Natural killer cell (primary cell): ENCODE results near the gene METTL25. TPM values are rescaled to one million over a fixed set of nuclear protein-coding genes. Genes with fewer than 3 reads are reported as not detected.

Experiments
- ATAC-seq, 3 donors: fragments of 150-1000 bp in 2 of 3; fragments of 200-7000 bp in 1 of 3; cut with Tn5 transposase; 1 replicate in 1 of 3; 2 replicates in 2 of 3; pipeline ENCODE4 v1.10.0; 2021; ENCODE audit warnings: mild to moderate bottlenecking in 2 of 3, moderate library complexity in 2 of 3
- DNase-seq, 2 donors: peaks; one replicate each; pipeline versions ENCODE4 v3.0.0 to v3.0.0-alpha.2; 2013 to 2021; ENCODE audit warnings: mixed read lengths in 1 of 2
- H3K27ac ChIP-seq: one replicate; pipeline ENCODE4 v1.5.1; 2013; ENCODE audit warnings: mild to moderate bottlenecking, low read length
- H3K27me3 ChIP-seq: one replicate; pipeline ENCODE4 v1.6.1; 2013; ENCODE audit warnings: low read length; ENCODE audit not compliant: control insufficient read depth, insufficient read depth
- H3K36me3 ChIP-seq: one replicate; pipeline ENCODE4 v1.6.1; 2013; ENCODE audit warnings: low read length; ENCODE audit not compliant: control insufficient read depth, insufficient read depth
- H3K4me1 ChIP-seq: one replicate; pipeline ENCODE4 v1.6.1; 2013; ENCODE audit warnings: low read length; ENCODE audit not compliant: control insufficient read depth, insufficient read depth
- H3K4me3 ChIP-seq: one replicate; pipeline ENCODE4 v1.5.1; 2013; ENCODE audit warnings: low read length
- H3K9me3 ChIP-seq: one replicate; pipeline ENCODE4 v1.6.1; 2013; ENCODE audit warnings: low read length; ENCODE audit not compliant: control insufficient read depth, insufficient read depth
- H3K27ac Mint-ChIP-seq, 2 donors: one replicate each; pipeline ENCODE4 v1.8.0; 2022; ENCODE audit warnings: mild to moderate bottlenecking in 2 of 2, mixed read lengths in 2 of 2, moderate library complexity in 1 of 2
- H3K27me3 Mint-ChIP-seq, 2 donors: one replicate each; pipeline ENCODE4 v1.8.0; 2022; ENCODE audit warnings: low read depth in 2 of 2, mixed read lengths in 2 of 2
- H3K36me3 Mint-ChIP-seq: one replicate; pipeline ENCODE4 v1.8.0; 2022; ENCODE audit warnings: mixed read lengths
- H3K4me1 Mint-ChIP-seq, 2 donors: one replicate each; pipeline ENCODE4 v1.8.0; 2022; ENCODE audit warnings: mixed read lengths in 2 of 2
- H3K4me3 Mint-ChIP-seq: one replicate; pipeline ENCODE4 v1.8.0; 2022; ENCODE audit warnings: mild to moderate bottlenecking, moderate library complexity, mixed read lengths
- H3K9me3 Mint-ChIP-seq, 2 donors: one replicate each; pipeline ENCODE4 v1.8.0; 2022; ENCODE audit warnings: mixed read lengths in 2 of 2
- CTCF ChIP-seq: fragments of 200-600 bp; IDR thresholded peaks from one replicate; pipeline ENCODE4 v1.8.0; 2022; ENCODE audit warnings: antibody characterized with exemption
- WGBS: methylation state at CpG from one replicate; pipeline ENCODE4 v1.1.7; 2013; ENCODE audit warnings: missing lambda C conversion rate; ENCODE audit not compliant: insufficient coverage; 5-methylcytosine and 5-hydroxymethylcytosine counted together
- intact Hi-C: fragments of 100-400 bp; cut with micrococcal nuclease; formaldehyde crosslinking; loops from one replicate; pipeline ENCODE4 v1.14.2; 2022
- total RNA-seq, 4 donors: library from RNA; stranded (reverse); fragments of 120-200 nt in 1 of 4; gene quantifications; one replicate each; pipeline versions ENCODE4 v1.2.3 to v1.2.4, GENCODE V29; 2013 to 2022

Gene METTL25
- total RNA-seq, 3 donors from 2014 or later (not counting 1 experiment from before 2014, with no cell fraction given): 15.4 to 21.2 (median 17.8) TPM

GRCh38 chr12:82474181-82474797, 116.0 kb downstream of the METTL25 start:
- no peak overlapping the region for H3K4me3 Mint-ChIP-seq
- H3K36me3 Mint-ChIP-seq: peaks cover 19% of the 10 kb centered on the region
- no peaks in the 10 kb centered on the region for H3K27me3 Mint-ChIP-seq
- no peak for ATAC-seq
- Histone ChIP-seq H3K9me3 (peaks cover 4% of the 10 kb centered on the region), H3K36me3 (peaks cover 6% of the 10 kb centered on the region), H3K27ac (no peak overlapping the region), H3K27me3 (no peaks in the 10 kb centered on the region), H3K4me1 (no peaks in the 10 kb centered on the region), H3K4me3 (no peak overlapping the region)
- H3K4me1 Mint-ChIP-seq: no peaks in the 10 kb centered on the region
- H3K9me3 Mint-ChIP-seq: peaks cover 6 to 8% of the 10 kb centered on the region in 2 donors
- intact Hi-C loops: no loop called here
- DNase-seq: no peak
- H3K27ac Mint-ChIP-seq: no peak overlapping the region
- no peak for TF ChIP-seq CTCF
- 88% methylated on average over 2 of the region's 2 CpGs for WGBS

- H3K36me3 Mint-ChIP-seq: peaks cover 17% of the 10 kb centered on the region
- intact Hi-C loops: no loop called here
- no peak overlapping the region for H3K4me3 ChIP-seq
- peaks cover 4% of the 10 kb centered on the region for H3K9me3 ChIP-seq
- H3K27ac Mint-ChIP-seq: no peak overlapping the region
- peaks cover 5% of the 10 kb centered on the region for H3K36me3 ChIP-seq
- no peak overlapping the region for H3K4me3 Mint-ChIP-seq
- no peaks in the 10 kb centered on the region for H3K27me3 Mint-ChIP-seq
- TF ChIP-seq CTCF: no peak
- no peak for ATAC-seq
- H3K4me1 ChIP-seq: no peaks in the 10 kb centered on the region
- no peak for DNase-seq
- WGBS: 60% methylated on average over 2 of the region's 2 CpGs
- peaks cover 6 to 8% of the 10 kb centered on the region in 2 donors for H3K9me3 Mint-ChIP-seq
- H3K27ac ChIP-seq: no peak overlapping the region
- H3K4me1 Mint-ChIP-seq: no peaks in the 10 kb centered on the region
- no peaks in the 10 kb centered on the region for H3K27me3 ChIP-seq
Observed at GRCh38 chr12:82474798-82475184, 116.5 kb downstream of the METTL25 start.

GRCh38 chr12:82475211-82475610, 116.9 kb downstream of the METTL25 start:
- DNase-seq: no peak
- Histone ChIP-seq H3K4me3 (no peak overlapping the region), H3K9me3 (peaks cover 4% of the 10 kb centered on the region), H3K27ac (no peak overlapping the region), H3K4me1 (no peaks in the 10 kb centered on the region), H3K36me3 (peaks cover 5% of the 10 kb centered on the region), H3K27me3 (no peaks in the 10 kb centered on the region)
- Mint-ChIP-seq H3K9me3 (peaks cover 6 to 8% of the 10 kb centered on the region in 2 donors), H3K4me3 (no peak overlapping the region), H3K27me3 (no peaks in the 10 kb centered on the region), H3K36me3 (peaks cover 17% of the 10 kb centered on the region), H3K27ac (no peak overlapping the region), H3K4me1 (no peaks in the 10 kb centered on the region)
- no peak for TF ChIP-seq CTCF
- intact Hi-C loops: no loop called here
- WGBS: 100% methylated on average over 1 of the region's 1 CpG
- no peak for ATAC-seq

GRCh38 chr12:82476511-82476910, 118.2 kb downstream of the METTL25 start:
- ATAC-seq: no peak
- Histone ChIP-seq H3K4me1 (no peaks in the 10 kb centered on the region), H3K27me3 (no peaks in the 10 kb centered on the region), H3K36me3 (peaks cover 5% of the 10 kb centered on the region), H3K9me3 (peaks cover 4% of the 10 kb centered on the region), H3K4me3 (no peak overlapping the region), H3K27ac (no peak overlapping the region)
- H3K27ac Mint-ChIP-seq: no peak overlapping the region
- peaks cover 4 to 8% of the 10 kb centered on the region in 2 donors for H3K9me3 Mint-ChIP-seq
- WGBS: 94% methylated on average over 4 of the region's 4 CpGs
- H3K27me3 Mint-ChIP-seq: no peaks in the 10 kb centered on the region
- DNase-seq: no peak
- H3K4me1 Mint-ChIP-seq: no peaks in the 10 kb centered on the region
- H3K36me3 Mint-ChIP-seq: peaks cover 15% of the 10 kb centered on the region
- intact Hi-C loops: no loop called here
- H3K4me3 Mint-ChIP-seq: no peak overlapping the region
- TF ChIP-seq CTCF: no peak
